BE2C (cell line): ENCODE data around the gene SPTBN4.
A peak's percentile ranks its signal among the peaks of the same experiment; 100 is the strongest.
"Not testable (repeated sequence)": the region's sequence is repeated elsewhere in the genome, so short reads cannot be mapped to it uniquely, and the experiment has no call there.

Source experiments
- DNase-seq: peaks from one replicate; pipeline ENCODE4 v3.0.0-alpha.2; 2020
- H3K27me3 ChIP-seq: fragments of 250-450 bp; sonication (Bioruptor Pico); 2 replicates; pipeline ENCODE4 v1.5.1; 2020; ENCODE audit warnings: mild to moderate bottlenecking
- H3K36me3 ChIP-seq: fragments of 250-450 bp; sonication (Bioruptor Pico); 2 replicates; pipeline ENCODE4 v1.5.1; 2020; ENCODE audit warnings: mild to moderate bottlenecking
- H3K4me1 ChIP-seq: fragments of 250-450 bp; sonication (Bioruptor Pico); 2 replicates; pipeline ENCODE4 v1.5.1; 2020
- H3K4me3 ChIP-seq: 2 replicates; pipeline ENCODE4 v1.5.1; 2011; ENCODE audit warnings: low read depth, low read length
- H3K9me3 ChIP-seq: fragments of 250-450 bp; sonication (Bioruptor Pico); 2 replicates; pipeline ENCODE4 v1.5.1; 2020
- TF ChIP-seq, protein P1 (sequence below): IDR thresholded peaks from 2 replicates; pipeline ENCODE4 v1.5.1; 2012; ENCODE audit warnings: mild to moderate bottlenecking, low read depth, low read length

Gene SPTBN4

GRCh38 chr19:40513741-40514315, 47.0 kb downstream of the SPTBN4 start:
- DNase-seq: no peak
- TF ChIP-seq, protein P1, sequence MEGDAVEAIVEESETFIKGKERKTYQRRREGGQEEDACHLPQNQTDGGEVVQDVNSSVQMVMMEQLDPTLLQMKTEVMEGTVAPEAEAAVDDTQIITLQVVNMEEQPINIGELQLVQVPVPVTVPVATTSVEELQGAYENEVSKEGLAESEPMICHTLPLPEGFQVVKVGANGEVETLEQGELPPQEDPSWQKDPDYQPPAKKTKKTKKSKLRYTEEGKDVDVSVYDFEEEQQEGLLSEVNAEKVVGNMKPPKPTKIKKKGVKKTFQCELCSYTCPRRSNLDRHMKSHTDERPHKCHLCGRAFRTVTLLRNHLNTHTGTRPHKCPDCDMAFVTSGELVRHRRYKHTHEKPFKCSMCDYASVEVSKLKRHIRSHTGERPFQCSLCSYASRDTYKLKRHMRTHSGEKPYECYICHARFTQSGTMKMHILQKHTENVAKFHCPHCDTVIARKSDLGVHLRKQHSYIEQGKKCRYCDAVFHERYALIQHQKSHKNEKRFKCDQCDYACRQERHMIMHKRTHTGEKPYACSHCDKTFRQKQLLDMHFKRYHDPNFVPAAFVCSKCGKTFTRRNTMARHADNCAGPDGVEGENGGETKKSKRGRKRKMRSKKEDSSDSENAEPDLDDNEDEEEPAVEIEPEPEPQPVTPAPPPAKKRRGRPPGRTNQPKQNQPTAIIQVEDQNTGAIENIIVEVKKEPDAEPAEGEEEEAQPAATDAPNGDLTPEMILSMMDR: no peak
- Histone ChIP-seq H3K36me3 (no peaks in the 10 kb centered on the region), H3K4me1 (no peaks in the 10 kb centered on the region), H3K27me3 (no peaks in the 10 kb centered on the region), H3K4me3 (no peak overlapping the region), H3K9me3 (no peaks in the 10 kb centered on the region)

DNA sequence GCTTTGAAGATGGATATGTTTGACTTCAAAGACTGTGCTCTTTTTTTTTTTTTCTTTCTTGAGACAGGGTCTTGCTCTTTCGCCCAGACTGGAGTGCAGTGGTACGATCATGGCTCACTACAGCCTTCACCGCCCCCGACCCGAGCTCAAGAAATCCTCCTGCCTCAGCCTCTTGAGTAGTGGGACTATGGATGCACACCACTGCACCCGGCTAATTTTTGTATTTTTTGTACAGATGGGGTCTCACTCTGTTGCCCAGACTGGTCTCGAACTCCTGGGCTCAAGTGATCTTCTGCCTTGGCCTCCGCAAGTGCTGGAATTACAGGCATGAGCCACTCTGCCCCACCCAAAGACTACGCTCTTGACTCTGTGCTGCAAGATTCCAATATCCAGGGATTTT, 50.4 kb downstream of the SPTBN4 start:
- Histone ChIP-seq H3K36me3 (no peaks in the 10 kb centered on the region), H3K4me3 (no peak overlapping the region), H3K27me3 (no peaks in the 10 kb centered on the region), H3K4me1 (no peaks in the 10 kb centered on the region), H3K9me3 (no peaks in the 10 kb centered on the region)
- TF ChIP-seq, protein P1: no peak
- no peak for DNase-seq

- no peaks in the 10 kb centered on the region for H3K27me3 ChIP-seq
- TF ChIP-seq, protein P1: no peak
- no peaks in the 10 kb centered on the region for H3K9me3 ChIP-seq
- DNase-seq: no peak
- no peaks in the 10 kb centered on the region for H3K4me1 ChIP-seq
- H3K4me3 ChIP-seq: no peak overlapping the region
- no peaks in the 10 kb centered on the region for H3K36me3 ChIP-seq
Observed at GRCh38 chr19:40519352-40520322, 52.8 kb downstream of the SPTBN4 start.

- Histone ChIP-seq H3K9me3 (no peaks in the 10 kb centered on the region), H3K4me3 (no peak overlapping the region), H3K36me3 (no peaks in the 10 kb centered on the region), H3K27me3 (no peaks in the 10 kb centered on the region), H3K4me1 (no peaks in the 10 kb centered on the region)
- TF ChIP-seq, protein P1: peak; percentile 61
- DNase-seq: peak; percentile 37
Observed at GRCh38 chr19:40521276-40521675, 54.5 kb downstream of the SPTBN4 start.

GRCh38 chr19:40521900-40522299, 55.1 kb downstream of the SPTBN4 start:
- H3K27me3 ChIP-seq, H3K36me3 ChIP-seq: not testable (repeated sequence)

DNA sequence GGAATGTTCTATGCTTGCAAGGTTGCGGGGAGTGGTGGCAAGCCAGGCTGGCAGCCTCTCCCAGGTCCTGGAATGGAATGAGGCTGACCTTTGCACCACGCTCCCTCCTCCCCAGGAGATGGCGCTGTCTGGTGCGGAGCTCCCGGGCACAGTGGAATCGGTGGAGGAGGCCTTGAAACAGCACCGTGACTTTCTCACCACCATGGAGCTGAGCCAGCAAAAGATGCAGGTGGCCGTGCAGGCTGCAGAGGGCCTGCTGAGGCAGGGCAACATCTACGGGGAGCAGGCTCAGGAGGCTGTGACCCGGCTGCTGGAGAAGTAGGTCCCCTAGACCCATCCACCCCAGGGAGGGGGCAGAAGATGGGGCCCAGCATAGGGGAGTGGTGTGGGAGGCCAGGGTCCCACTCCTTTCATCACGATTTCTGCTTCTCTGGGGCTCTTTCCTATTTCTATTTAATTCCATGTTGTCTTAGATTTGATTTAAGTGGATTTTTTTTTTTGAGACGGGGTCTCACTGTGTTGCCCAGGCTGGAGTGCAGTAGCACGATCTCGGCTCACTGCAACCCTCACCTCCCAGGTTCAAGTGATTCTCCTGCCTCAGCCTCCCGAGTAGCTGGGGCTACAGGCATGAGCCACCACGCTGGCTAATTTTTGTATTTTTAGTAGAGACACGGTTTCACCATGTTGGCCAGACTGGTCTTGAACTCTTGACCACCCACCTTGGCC, 56.7 kb downstream of the SPTBN4 start:
- H3K4me3 ChIP-seq: peak overlapping the region; percentile 20; the same call in 1 of the 2 replicates
- H3K9me3 ChIP-seq: no peaks in the 10 kb centered on the region
- no peaks in the 10 kb centered on the region for H3K4me1 ChIP-seq
- no peaks in the 10 kb centered on the region for H3K27me3 ChIP-seq
- H3K36me3 ChIP-seq: no peaks in the 10 kb centered on the region
- TF ChIP-seq, protein P1: peak; percentile 95
- peak; percentile 88 for DNase-seq

More at GRCh38 chr19:40521900-40522299, 55.1 kb downstream of the SPTBN4 start:
- H3K9me3 ChIP-seq, H3K4me3 ChIP-seq, DNase-seq, H3K4me1 ChIP-seq: not testable (repeated sequence)
